Skeletal muscle satellite cell (primary cell): ENCODE results near the gene RGS6.

Experiments used
- H3K27me3 ChIP-seq: 2 replicates; pipeline ENCODE4 v1.7.0; 2013; ENCODE audit warnings: low read length; ENCODE audit not compliant: control insufficient read depth, insufficient read depth
- H3K36me3 ChIP-seq: 2 replicates; pipeline ENCODE4 v1.7.0; 2013; ENCODE audit warnings: mild to moderate bottlenecking, control low read depth, low read length; ENCODE audit not compliant: insufficient read depth
- H3K4me1 ChIP-seq: 2 replicates; pipeline ENCODE4 v1.7.0; 2013; ENCODE audit warnings: low read length; ENCODE audit not compliant: control insufficient read depth, insufficient read depth
- H3K4me2 ChIP-seq: 2 replicates; pipeline ENCODE4 v1.7.0; 2013; ENCODE audit warnings: mild to moderate bottlenecking, low read length
- H3K4me3 ChIP-seq: 2 replicates; pipeline ENCODE4 v1.7.0; 2013; ENCODE audit warnings: low read length
- H3K9ac ChIP-seq: 2 replicates; pipeline ENCODE4 v1.7.0; 2013; ENCODE audit warnings: mild to moderate bottlenecking, low read depth, low read length, moderate library complexity
- H3K9me3 ChIP-seq: replicated peaks from 2 replicates; pipeline ENCODE4 v1.7.0; 2013; ENCODE audit warnings: mild to moderate bottlenecking, control low read depth, low read length

RGS6 gene

DNA sequence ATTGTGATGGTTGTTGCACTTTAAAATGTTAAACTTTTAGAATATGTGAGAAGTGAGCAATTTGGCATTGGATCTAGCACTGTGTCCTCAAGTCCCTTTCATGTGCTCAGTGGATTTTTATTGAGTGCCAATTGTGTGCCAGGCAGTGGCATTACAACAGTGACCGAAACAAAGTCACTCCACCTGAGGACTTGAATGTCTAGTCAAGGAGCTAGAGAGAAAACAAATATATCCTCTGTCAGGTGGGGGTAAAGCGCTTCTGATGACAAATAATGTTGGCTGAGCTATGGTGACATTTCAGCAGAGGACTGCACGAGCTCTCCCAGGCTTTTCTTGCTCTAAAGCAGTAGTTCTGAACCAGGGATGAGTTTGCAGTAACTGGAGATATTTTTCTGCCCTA, 240.4 kb downstream of the RGS6 start:
- no peaks in the 10 kb centered on the region for H3K27me3 ChIP-seq
- H3K4me3 ChIP-seq, result no peak overlapping the region
- H3K4me1 ChIP-seq, result no peaks in the 10 kb centered on the region
- H3K36me3 ChIP-seq, result no peaks in the 10 kb centered on the region
- H3K9ac ChIP-seq, result no peak overlapping the region
- no peaks in the 10 kb centered on the region for H3K9me3 ChIP-seq
- no peak overlapping the region for H3K4me2 ChIP-seq

DNA sequence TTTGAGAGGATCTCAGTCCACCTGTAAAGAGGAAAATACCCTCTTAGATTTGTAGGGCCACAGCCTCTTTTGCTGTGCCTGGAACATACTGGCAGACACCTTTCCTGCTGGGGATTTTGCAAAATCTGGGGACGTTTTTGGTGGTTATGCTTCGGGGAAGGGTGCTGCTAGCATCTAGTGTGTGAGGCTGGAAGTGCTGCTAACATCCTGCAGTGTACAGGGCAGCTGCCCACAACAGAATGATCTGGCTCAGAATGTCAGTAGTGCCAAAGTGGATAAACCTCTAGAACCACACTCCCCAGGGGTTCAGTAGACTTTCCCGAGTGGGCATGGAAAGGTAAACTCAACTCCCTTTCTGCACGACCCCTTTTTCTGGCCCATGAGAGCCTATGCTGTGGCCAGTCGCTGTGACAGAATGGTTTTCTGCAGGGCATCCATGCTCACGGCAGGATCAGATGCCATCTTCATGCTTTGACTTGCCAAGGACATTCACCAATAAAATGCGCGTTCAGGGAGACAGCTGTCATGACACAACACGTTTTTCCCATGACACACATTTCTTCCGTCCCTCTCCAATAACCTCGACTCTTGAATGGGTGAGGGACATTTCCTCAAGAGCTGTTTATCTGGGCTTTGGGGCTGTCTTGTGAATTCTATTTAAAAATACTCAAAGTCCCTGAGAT, 240.9 kb downstream of the RGS6 start:
- Histone ChIP-seq H3K9ac (no peak overlapping the region), H3K4me1 (no peaks in the 10 kb centered on the region), H3K4me2 (no peak overlapping the region), H3K9me3 (no peaks in the 10 kb centered on the region), H3K27me3 (no peaks in the 10 kb centered on the region), H3K36me3 (no peaks in the 10 kb centered on the region), H3K4me3 (no peak overlapping the region)

DNA sequence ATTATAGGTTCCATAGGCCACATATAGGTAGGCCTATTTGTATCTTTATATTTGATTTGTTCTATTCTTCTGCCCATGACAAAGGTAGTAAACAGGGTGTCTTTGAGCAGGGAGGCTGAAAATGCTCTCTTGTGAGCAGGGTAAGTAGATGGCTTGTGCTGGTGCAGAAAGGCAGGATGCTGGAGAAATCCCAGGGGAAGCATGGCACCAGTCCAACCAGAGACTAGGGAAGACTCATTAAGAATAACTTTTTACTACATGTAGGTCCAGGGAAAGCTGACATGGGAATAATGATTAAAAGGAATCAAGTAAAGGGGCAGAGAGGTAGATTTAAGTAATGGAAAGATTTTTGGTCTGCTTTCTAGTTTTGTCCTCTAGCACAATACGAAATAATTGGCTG, 245.0 kb downstream of the RGS6 start:
- Histone ChIP-seq H3K4me3 (no peak overlapping the region), H3K4me1 (no peaks in the 10 kb centered on the region), H3K4me2 (no peak overlapping the region), H3K9ac (no peak overlapping the region), H3K36me3 (no peaks in the 10 kb centered on the region), H3K9me3 (no peaks in the 10 kb centered on the region), H3K27me3 (no peaks in the 10 kb centered on the region)

DNA sequence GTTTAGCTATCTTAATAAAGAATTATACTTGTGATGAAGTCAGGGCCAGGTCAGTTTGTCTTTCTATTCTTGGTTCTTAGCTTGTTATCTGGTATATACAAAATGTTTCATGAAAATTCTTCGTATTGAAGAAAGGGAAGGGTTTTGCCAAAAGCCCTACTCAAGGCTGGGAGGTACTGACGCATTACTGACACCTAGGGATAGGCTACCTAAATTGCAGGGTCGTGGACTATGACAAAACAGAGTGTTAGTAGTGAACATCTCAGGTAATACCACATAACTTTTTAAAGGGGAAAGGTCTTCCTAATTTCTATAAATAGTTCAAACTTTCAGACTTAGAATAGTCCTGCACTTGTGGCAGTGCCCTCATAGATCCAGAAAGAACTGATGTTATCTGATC, 246.3 kb downstream of the RGS6 start:
- H3K4me1 ChIP-seq, result no peaks in the 10 kb centered on the region
- no peak overlapping the region for H3K4me2 ChIP-seq
- no peaks in the 10 kb centered on the region for H3K27me3 ChIP-seq
- H3K9ac ChIP-seq, result no peak overlapping the region
- H3K36me3 ChIP-seq, result no peaks in the 10 kb centered on the region
- H3K4me3 ChIP-seq, result no peak overlapping the region
- H3K9me3 ChIP-seq, result no peaks in the 10 kb centered on the region

DNA sequence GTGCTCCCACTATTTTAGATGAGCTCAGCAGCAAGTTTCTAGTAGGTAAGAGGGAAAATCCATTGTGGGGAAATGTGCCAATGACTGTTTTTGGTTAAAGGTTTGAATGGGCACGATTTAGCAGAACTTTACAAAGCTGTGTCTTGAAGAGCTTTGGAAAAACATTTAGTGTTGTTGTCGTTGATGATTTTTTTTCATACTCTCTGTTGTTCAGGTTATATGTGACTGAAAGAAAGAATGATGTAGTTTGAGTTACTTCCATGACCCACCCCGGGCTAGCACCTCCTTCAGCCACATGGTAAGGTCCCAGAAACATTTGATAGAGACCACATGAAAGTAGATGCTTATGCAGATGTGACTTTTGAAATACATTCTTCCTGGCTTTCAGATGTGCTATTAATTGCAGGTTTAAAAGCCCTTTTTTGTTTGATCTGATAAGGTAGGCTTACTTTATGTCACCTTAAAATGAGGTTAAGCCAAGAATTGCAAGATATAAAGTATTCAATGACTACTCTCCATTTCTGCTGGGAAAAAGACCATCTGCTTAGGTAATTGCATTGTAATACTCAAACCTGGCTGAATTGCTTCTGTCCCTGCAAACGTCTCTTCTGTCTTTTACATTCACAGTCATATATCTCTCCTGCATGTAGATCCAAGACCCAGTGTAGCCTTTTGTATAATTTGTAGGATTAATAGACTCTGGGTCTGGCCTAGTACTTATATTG, 250.6 kb downstream of the RGS6 start:
- no peak overlapping the region for H3K9ac ChIP-seq
- no peaks in the 10 kb centered on the region for H3K36me3 ChIP-seq
- H3K4me1 ChIP-seq, result no peaks in the 10 kb centered on the region
- no peak overlapping the region for H3K4me3 ChIP-seq
- H3K4me2 ChIP-seq, result no peak overlapping the region
- H3K9me3 ChIP-seq, result peaks cover 3% of the 10 kb centered on the region
- H3K27me3 ChIP-seq, result no peaks in the 10 kb centered on the region

DNA sequence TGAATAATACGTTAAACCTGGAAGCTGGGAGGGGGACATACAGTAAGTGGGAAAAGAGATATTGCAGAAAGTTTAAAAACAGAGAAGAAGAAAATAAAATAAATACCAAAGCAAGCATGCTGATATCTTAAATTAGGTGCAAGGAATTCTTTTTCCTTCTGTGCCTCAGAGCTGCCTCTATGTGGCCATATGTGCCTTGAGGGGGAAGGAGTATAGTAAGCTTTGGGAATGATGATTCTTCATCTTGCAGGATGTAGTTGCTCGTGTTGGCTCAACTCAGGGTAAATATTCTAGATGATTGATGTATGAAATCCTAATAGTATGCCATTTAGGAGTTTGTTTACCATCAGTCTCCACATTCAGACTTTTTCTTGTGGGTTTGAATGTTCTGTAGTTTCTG, 251.4 kb downstream of the RGS6 start:
- no peak overlapping the region for H3K4me2 ChIP-seq
- peaks cover 3% of the 10 kb centered on the region for H3K9me3 ChIP-seq
- H3K9ac ChIP-seq, result no peak overlapping the region
- no peak overlapping the region for H3K4me3 ChIP-seq
- H3K27me3 ChIP-seq, result no peaks in the 10 kb centered on the region
- no peaks in the 10 kb centered on the region for H3K36me3 ChIP-seq
- no peaks in the 10 kb centered on the region for H3K4me1 ChIP-seq

DNA sequence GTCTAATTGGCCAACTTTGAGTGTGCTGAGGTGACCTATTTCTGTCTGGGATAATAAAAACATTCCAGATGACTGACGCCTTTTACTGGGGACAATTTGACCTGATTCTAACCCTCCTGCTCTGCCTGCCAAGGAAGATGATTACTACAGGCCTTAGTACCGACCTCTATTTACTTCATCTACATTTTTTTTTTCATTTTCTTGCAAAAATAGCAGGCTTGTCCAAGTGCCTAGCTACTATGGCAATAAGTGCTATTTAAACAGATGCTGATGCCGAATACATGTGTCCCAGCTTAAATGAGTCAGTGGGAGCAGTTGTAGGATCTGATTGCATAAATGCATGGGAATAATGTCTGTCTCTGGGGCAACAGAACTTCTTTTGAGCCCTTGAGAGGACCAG, 254.3 kb downstream of the RGS6 start:
- H3K27me3 ChIP-seq, result no peaks in the 10 kb centered on the region
- H3K9ac ChIP-seq, result no peak overlapping the region
- H3K9me3 ChIP-seq, result peaks cover 3% of the 10 kb centered on the region
- no peaks in the 10 kb centered on the region for H3K36me3 ChIP-seq
- H3K4me3 ChIP-seq, result no peak overlapping the region
- no peak overlapping the region for H3K4me2 ChIP-seq
- no peaks in the 10 kb centered on the region for H3K4me1 ChIP-seq

DNA sequence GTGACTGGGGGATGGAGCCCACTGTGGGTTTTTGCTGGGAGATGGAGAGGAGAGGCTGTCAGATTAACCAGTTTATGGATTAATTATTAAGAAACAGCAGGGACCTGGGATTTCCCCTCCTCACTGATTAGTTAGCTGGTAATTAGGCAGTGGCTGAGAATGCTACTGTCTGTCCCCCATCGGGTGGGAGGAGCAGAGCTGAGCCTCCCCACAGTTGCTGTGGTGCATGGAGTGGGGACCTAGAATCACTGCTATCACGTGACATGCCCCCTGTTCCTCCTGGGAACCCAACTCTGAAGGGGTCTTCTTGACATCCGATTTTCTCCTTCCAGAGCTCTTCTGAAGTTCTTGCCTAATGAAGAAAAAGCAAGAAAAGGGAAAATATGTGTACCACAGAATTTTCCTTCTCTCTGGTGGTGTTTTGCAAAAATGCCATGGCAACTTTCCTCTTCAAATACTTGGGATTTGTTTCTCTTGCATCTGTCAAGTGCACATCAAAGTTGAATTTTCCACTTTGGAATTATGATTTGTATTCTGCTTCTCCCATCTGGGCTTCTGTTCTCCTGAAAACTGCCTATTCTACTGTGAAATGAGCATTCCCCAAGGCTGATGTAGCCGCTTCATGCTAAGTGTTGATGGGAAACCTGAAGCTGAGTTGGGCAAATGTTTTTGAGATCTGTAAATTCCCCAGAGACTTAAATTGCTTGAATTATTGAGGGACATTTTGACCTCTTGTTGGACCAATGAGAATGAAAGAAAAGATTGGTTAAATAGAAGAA, 264.2 kb downstream of the RGS6 start:
- no peak overlapping the region for H3K4me2 ChIP-seq
- H3K9me3 ChIP-seq, result peaks cover 8% of the 10 kb centered on the region
- no peaks in the 10 kb centered on the region for H3K4me1 ChIP-seq
- no peaks in the 10 kb centered on the region for H3K27me3 ChIP-seq
- H3K36me3 ChIP-seq, result no peaks in the 10 kb centered on the region
- H3K9ac ChIP-seq, result no peak overlapping the region
- H3K4me3 ChIP-seq, result no peak overlapping the region

DNA sequence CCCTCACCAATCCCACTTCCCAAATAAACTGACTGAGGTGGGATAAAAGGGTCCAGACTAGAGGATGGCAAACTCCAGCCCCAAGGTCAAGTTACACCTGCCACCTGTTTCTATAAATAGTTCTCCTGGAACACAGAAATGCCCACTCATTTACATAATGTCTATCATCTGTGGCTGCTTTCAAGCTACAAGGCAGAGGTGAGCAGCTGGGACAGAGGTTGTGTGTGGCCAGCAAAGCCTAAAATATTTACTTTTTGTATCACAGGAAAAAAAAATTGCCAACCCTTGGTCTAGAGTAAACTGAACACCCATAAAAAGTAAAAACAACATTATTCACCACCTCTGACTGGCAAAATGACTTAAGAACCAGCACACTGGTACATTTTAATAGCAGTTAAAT, 269.4 kb downstream of the RGS6 start:
- H3K9me3 ChIP-seq, result no peaks in the 10 kb centered on the region
- H3K4me1 ChIP-seq, result no peaks in the 10 kb centered on the region
- no peaks in the 10 kb centered on the region for H3K36me3 ChIP-seq
- no peak overlapping the region for H3K4me3 ChIP-seq
- no peak overlapping the region for H3K9ac ChIP-seq
- H3K4me2 ChIP-seq, result no peak overlapping the region
- no peaks in the 10 kb centered on the region for H3K27me3 ChIP-seq

DNA sequence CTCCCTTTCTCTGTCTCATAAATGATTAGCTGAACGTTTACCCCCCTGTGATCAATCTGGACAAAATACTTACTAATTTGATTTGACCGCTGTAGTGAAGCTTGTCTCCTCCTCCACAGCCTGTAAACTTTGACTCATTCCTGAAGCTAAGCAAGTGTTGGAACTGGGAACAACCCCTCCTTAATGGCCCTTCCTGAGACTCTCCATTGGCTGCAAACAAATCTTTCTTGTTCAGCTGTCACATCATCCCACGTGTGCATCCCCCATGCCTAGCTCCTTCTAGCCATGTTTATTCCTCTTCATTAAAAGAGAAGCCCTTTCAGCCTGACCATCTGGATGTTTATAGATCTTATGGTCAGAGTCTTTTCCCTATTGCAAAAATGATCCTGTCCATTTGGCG, 281.2 kb downstream of the RGS6 start:
- no peaks in the 10 kb centered on the region for H3K27me3 ChIP-seq
- no peaks in the 10 kb centered on the region for H3K9me3 ChIP-seq
- no peak overlapping the region for H3K4me3 ChIP-seq
- H3K9ac ChIP-seq, result no peak overlapping the region
- no peak overlapping the region for H3K4me2 ChIP-seq
- H3K36me3 ChIP-seq, result no peaks in the 10 kb centered on the region
- H3K4me1 ChIP-seq, result no peaks in the 10 kb centered on the region

DNA sequence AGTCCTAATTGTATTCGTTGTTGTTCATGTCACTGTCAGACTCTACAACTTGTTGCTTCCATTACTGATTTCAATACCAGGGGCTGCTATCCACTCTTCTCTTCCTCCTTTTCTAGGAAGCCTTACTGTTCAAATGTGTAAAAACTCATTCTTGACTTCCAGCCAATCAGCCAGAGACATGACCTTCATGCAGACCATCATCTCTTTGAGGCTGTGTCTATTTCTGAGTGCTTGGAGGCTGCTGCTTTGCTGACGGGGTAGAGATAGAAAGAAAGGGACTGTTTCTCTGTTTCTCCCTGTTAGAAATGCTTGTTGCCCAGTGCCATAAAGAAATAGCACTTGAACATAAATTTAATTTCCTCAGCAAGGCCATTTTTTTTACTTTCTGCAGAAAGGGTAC, 282.9 kb downstream of the RGS6 start:
- H3K4me2 ChIP-seq, result no peak overlapping the region
- no peaks in the 10 kb centered on the region for H3K4me1 ChIP-seq
- H3K9me3 ChIP-seq, result no peaks in the 10 kb centered on the region
- no peaks in the 10 kb centered on the region for H3K27me3 ChIP-seq
- H3K36me3 ChIP-seq, result no peaks in the 10 kb centered on the region
- H3K4me3 ChIP-seq, result no peak overlapping the region
- no peak overlapping the region for H3K9ac ChIP-seq
